ENCODE measurements around the gene DHRS7B.
A peak's percentile ranks its signal among the peaks of the same experiment; 100 is the strongest.

GRCh38 chr17:21126645-21127508 is at the start of gene DHRS7B:
- peak; percentile 50 for TF ChIP-seq ZNF292 (CRISPR knock-in tag; IDR thresholded peaks at IDR 0.05; ENCODE audit: borderline replicate concordance, low read depth)
- peak; percentile 20; the same call in 1 of the 2 replicates for TF ChIP-seq YEATS4 (CRISPR knock-in tag; IDR thresholded peaks at IDR 0.05; ENCODE audit: borderline replicate concordance)
- TF ChIP-seq, protein P1, sequence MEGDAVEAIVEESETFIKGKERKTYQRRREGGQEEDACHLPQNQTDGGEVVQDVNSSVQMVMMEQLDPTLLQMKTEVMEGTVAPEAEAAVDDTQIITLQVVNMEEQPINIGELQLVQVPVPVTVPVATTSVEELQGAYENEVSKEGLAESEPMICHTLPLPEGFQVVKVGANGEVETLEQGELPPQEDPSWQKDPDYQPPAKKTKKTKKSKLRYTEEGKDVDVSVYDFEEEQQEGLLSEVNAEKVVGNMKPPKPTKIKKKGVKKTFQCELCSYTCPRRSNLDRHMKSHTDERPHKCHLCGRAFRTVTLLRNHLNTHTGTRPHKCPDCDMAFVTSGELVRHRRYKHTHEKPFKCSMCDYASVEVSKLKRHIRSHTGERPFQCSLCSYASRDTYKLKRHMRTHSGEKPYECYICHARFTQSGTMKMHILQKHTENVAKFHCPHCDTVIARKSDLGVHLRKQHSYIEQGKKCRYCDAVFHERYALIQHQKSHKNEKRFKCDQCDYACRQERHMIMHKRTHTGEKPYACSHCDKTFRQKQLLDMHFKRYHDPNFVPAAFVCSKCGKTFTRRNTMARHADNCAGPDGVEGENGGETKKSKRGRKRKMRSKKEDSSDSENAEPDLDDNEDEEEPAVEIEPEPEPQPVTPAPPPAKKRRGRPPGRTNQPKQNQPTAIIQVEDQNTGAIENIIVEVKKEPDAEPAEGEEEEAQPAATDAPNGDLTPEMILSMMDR (CRISPR knock-in tag; IDR thresholded peaks at IDR 0.05) = 0 out of 2 replicates have a peak, but pooled peaks have one; percentile 24
- TF ChIP-seq TARDBP (CRISPR knock-in tag; IDR thresholded peaks at IDR 0.05) = 0 out of 2 replicates have a peak, but pooled peaks have one; percentile 14
- TF ChIP-seq EP300 (IDR thresholded peaks at IDR 0.05; ENCODE audit: low read depth in 2 of 2, low read length in 2 of 2) = no peak
- no peak for TF ChIP-seq EP300 (CRISPR knock-in tag; IDR thresholded peaks at IDR 0.05; ENCODE audit: borderline replicate concordance)
- peak; percentile 50; the same call in 1 of the 2 replicates for TF ChIP-seq ZNF670 (CRISPR knock-in tag; IDR thresholded peaks at IDR 0.05; ENCODE audit: borderline replicate concordance)
- peak; percentile 73 to 76 for TF ChIP-seq POLR2A (IDR thresholded peaks at IDR 0.05; ENCODE audit: insufficient read depth in 1 of 2, low read depth in 2 of 2, low read length in 2 of 2)
- peak; percentile 82 for TF ChIP-seq POLR2AphosphoS5 (IDR thresholded peaks at IDR 0.05; ENCODE audit: low read depth, low read length)
- TF ChIP-seq FOXM1 (CRISPR knock-in tag; IDR thresholded peaks at IDR 0.05) = no peak
- no peak; the same call in 1 of the 2 replicates for TF ChIP-seq SMAD1 (CRISPR knock-in tag; IDR thresholded peaks at IDR 0.05; ENCODE audit: borderline replicate concordance, low read depth)
- TF ChIP-seq EZH2 (conservative IDR thresholded peaks at IDR 0.05; ENCODE audit: low read depth, low read length) = no peak
